ENCODE measurements around the gene PACSIN3. TPM values are rescaled to one million over a fixed set of nuclear protein-coding genes. Genes with fewer than 3 reads are reported as not detected.

The PACSIN3 gene
- total RNA-seq, 1 experiment from 2014 or later = 63.1 TPM

DNA sequence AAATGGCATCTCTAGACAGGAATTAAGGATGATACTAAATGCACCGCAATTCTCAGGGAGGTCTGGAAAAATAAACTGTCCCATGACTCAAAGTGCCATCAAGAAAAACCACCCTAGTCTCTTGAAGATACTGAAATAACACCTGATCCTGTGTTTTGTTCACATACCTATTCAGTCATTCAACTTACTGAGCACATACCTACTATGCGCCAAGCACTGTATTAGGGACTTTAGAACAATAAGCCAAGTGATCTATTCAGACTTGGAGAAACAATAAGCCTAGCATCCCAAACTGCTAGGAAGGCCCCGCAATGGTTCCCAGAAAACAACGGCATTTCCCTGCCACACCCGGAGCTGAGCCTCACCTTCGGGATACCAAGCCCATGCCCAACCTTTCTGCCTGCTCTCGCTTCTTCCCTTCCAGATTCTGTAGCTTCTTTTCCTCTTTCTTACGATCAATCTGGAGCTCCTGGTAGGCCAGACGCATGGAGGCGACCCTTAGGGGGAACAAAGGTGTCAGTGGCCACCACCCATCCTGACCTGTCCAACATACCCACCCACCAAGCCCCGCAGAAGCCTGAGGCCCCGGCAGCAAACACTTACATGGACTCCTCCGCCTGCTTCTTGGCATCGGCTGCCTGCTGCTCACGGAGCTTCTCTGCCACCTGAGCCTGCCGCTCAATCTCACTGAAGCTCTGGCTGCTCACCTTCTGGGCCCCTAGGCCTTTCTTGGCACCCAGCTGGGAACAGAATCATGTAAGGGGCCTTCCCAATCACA is 15.0 kb downstream of the PACSIN3 start:
- POLR2A ChIA-PET = no interaction called here
- Histone ChIP-seq H3K27ac (ENCODE audit: low read depth, low read length) (no peak overlapping the region), H3K4me1 (ENCODE audit: control insufficient read depth in 1 of 2, insufficient read depth in 2 of 2, low read length in 2 of 2) (peaks cover 4 to 11% of the 10 kb centered on the region in 2 experiments; a peak in 3 of 4 replicates), H3K4me2 (ENCODE audit: low read length) (no peak overlapping the region), H3K9me2 (ENCODE audit: insufficient read depth) (no peaks in the 10 kb centered on the region), H3K4me3 (replicated peaks in 1 of 2; ENCODE audit: low read depth in 1 of 2, low read length in 2 of 2) (no peak overlapping the region), H3K36me3 (ENCODE audit: control insufficient read depth in 1 of 2, insufficient read depth in 2 of 2, low read length in 2 of 2) (peaks cover 38 to 57% of the 10 kb centered on the region in 2 experiments), H3K9ac (ENCODE audit: low read length) (no peak overlapping the region), H3K9me3 (ENCODE audit: control insufficient read depth in 1 of 2, insufficient read depth in 1 of 2, low read depth in 1 of 2, low read length in 2 of 2) (no peaks in the 10 kb centered on the region), H2AFZ (ENCODE audit: low read depth, low read length, poor library complexity, severe bottlenecking) (no peak overlapping the region), H3K79me2 (ENCODE audit: insufficient read depth, low read length) (peaks cover 76% of the 10 kb centered on the region), H3K27me3 (ENCODE audit: insufficient read depth, low read length) (no peaks in the 10 kb centered on the region), H4K20me1 (ENCODE audit: insufficient read depth) (no peaks in the 10 kb centered on the region)
- CTCF ChIA-PET = no interaction called here
- intact Hi-C loops (cut with micrococcal nuclease) = no loop called here
- BruUV-seq (replicated peaks) = no TSS peak
- TF ChIP-seq JUND (IDR thresholded peaks at IDR 0.05) = no peak
- no peak for TF ChIP-seq EGR1 (IDR thresholded peaks at IDR 0.05; ENCODE audit: low read depth)
- TF ChIP-seq TCF7L2 (IDR thresholded peaks at IDR 0.05; ENCODE audit: borderline replicate concordance, extremely low read depth, insufficient read depth, insufficient read length) = no peak
- TF ChIP-seq POLR2A (IDR thresholded peaks at IDR 0.05; ENCODE audit: borderline replicate concordance, extremely low read depth, insufficient read depth, insufficient read length) = no peak
- no peak for TF ChIP-seq ELF1 (IDR thresholded peaks at IDR 0.05; ENCODE audit: borderline replicate concordance, low read depth)
- TF ChIP-seq, protein P1, sequence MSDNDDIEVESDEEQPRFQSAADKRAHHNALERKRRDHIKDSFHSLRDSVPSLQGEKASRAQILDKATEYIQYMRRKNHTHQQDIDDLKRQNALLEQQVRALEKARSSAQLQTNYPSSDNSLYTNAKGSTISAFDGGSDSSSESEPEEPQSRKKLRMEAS (IDR thresholded peaks at IDR 0.05) = no peak
- TF ChIP-seq EZH2 (IDR thresholded peaks at IDR 0.05) = no peak
- TF ChIP-seq SIN3A (IDR thresholded peaks at IDR 0.05; ENCODE audit: low read depth) = no peak
- DNase-seq (ENCODE audit: low read depth, low spot score) (no peak), ATAC-seq (no peak)
- RAD21 ChIA-PET (ENCODE audit: low non-redundant PET in 1 of 2, low total read pairs in 2 of 2, uncharacterized antibody in 2 of 2, unreplicated experiment in 2 of 2) = no interaction called here

DNA sequence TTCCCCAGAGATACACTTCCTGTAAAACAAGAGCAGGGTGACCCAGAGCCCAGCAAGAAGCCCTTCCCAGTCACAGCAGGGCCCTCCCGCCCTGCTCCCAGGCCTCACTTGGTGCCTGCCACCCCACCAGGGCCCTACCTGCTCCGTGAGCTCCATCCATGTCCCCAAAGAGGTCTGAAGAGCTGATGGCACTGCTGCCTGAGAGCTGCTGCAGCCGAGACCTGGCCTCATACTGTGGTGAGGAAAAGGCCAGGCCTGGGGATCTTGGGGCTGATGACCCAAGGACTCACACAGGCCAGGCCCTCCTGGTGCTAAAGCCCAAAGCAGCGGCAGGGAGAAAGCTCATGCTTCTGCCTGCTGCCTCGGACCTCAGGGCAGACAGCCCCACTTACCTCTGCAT is 19.9 kb downstream of the PACSIN3 start:
- H3K27ac ChIP-seq (ENCODE audit: low read depth, low read length) = no peak overlapping the region
- H3K36me3 ChIP-seq (ENCODE audit: control insufficient read depth in 1 of 2, insufficient read depth in 2 of 2, low read length in 2 of 2) = peaks cover 35 to 37% of the 10 kb centered on the region in 2 experiments
- peaks cover 29% of the 10 kb centered on the region for H3K79me2 ChIP-seq (ENCODE audit: insufficient read depth, low read length)
- ChIA-PET RAD21 (ENCODE audit: low non-redundant PET in 1 of 2, low total read pairs in 2 of 2, uncharacterized antibody in 2 of 2, unreplicated experiment in 2 of 2) (no interaction called here), POLR2A (no interaction called here), CTCF (interaction anchor here (1.7 kb wide), 1 partner anchor 13 kb away, joined by 5 read pairs; no protein-coding TSS in a partner anchor)
- H3K27me3 ChIP-seq (ENCODE audit: insufficient read depth, low read length) = no peaks in the 10 kb centered on the region
- DNase-seq (ENCODE audit: low read depth, low spot score) = no peak
- TF ChIP-seq SP1 (IDR thresholded peaks at IDR 0.05; ENCODE audit: low read depth) = no peak
- no peak overlapping the region for H3K9ac ChIP-seq (ENCODE audit: low read length)
- no peaks in the 10 kb centered on the region for H3K4me1 ChIP-seq (ENCODE audit: control insufficient read depth in 1 of 2, insufficient read depth in 2 of 2, low read length in 2 of 2)
- no peak overlapping the region for H2AFZ ChIP-seq (ENCODE audit: low read depth, low read length, poor library complexity, severe bottlenecking)
- no peak overlapping the region for H3K4me3 ChIP-seq (replicated peaks in 1 of 2; ENCODE audit: low read depth in 1 of 2, low read length in 2 of 2)
- H3K9me2 ChIP-seq (ENCODE audit: insufficient read depth) = no peaks in the 10 kb centered on the region
- no peaks in the 10 kb centered on the region for H3K9me3 ChIP-seq (ENCODE audit: control insufficient read depth in 1 of 2, insufficient read depth in 1 of 2, low read depth in 1 of 2, low read length in 2 of 2)
- intact Hi-C loops (cut with micrococcal nuclease) = no loop called here
- H3K4me2 ChIP-seq (ENCODE audit: low read length) = no peak overlapping the region
- ATAC-seq = no peak
- H4K20me1 ChIP-seq (ENCODE audit: insufficient read depth) = no peaks in the 10 kb centered on the region
- no TSS peak for BruUV-seq (replicated peaks)

Data from HCT116 (cell line).